ENCODE data around the gene MRFAP1L1.

Gene MRFAP1L1

DNA sequence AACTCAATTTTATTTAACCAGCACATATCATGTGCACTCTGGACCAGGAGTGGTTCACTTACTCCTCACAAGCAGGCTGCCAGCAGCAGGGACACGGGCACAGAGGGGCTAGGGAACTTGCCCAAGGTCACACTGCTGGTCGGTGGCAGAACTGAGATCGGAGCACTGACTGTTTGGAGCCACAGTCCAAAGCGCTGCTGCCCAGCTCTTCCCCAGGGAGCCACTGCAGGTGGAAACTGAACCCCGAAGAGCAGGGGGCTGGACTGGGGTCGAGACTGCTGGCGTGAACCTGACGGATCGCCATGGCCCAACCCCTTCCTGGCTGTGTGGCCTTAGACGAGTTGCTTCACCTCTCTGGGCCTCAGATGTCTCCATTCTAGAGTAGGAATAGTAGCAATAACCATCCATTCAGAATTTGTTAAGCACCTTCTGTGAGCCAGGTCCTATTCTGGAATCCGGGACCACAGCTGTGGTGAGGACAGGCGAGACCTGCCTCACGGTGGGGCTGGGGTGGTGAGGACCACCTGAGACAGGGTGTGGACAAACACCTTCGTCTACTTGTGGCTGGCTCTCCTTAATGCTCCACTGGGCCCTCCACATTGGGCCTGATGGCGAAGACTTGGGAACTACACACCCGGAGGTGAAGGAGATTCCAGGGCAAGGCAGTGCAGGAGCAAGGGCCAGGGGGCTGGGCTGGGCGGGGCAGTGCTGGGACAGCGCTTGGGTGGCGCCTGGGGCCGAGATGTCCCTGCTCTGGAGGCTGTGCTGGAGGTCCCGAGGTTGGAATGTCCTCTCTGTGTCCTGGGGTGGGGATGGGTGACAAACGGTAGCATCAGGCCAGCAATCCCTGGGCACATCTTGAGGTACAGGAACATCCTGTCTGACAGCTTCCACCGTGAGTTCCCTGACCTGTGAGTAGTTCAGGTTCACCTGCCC lies 40.9 kb upstream of the MRFAP1L1 start:
- Histone ChIP-seq H3K36me3 (ENCODE audit: control insufficient read depth in 1 of 2, insufficient read depth in 2 of 2, low read length in 2 of 2) (no peaks in the 10 kb centered on the region), H3K27me3 (ENCODE audit: control insufficient read depth in 1 of 2, insufficient read depth in 2 of 2, low read length in 2 of 2) (no peaks in the 10 kb centered on the region), H3K27ac (ENCODE audit: low read depth, low read length) (no peak overlapping the region), H3K9me3 (ENCODE audit: control insufficient read depth in 1 of 2, low read length in 2 of 2) (no peaks in the 10 kb centered on the region), H3K9ac (ENCODE audit: low read depth in 1 of 2, low read length in 2 of 2) (peak overlapping the region; percentile 55 to 77), H3K4me1 (ENCODE audit: control insufficient read depth in 1 of 2, insufficient read depth in 2 of 2, low read length in 2 of 2) (peaks cover 59 to 67% of the 10 kb centered on the region in 2 donors), H3K4me3 (ENCODE audit: low read depth in 1 of 2, low read length in 2 of 2) (no peak overlapping the region)

- Histone ChIP-seq H3K9ac (ENCODE audit: low read depth in 1 of 2, low read length in 2 of 2) (peak overlapping the region; percentile 55 to 77), H3K27ac (ENCODE audit: low read depth, low read length) (peak overlapping the region; percentile 82), H3K27me3 (ENCODE audit: control insufficient read depth in 1 of 2, insufficient read depth in 2 of 2, low read length in 2 of 2) (no peaks in the 10 kb centered on the region), H3K36me3 (ENCODE audit: control insufficient read depth in 1 of 2, insufficient read depth in 2 of 2, low read length in 2 of 2) (no peaks in the 10 kb centered on the region), H3K4me3 (ENCODE audit: low read depth in 1 of 2, low read length in 2 of 2) (peak overlapping the region; percentile 48 to 49), H3K4me1 (ENCODE audit: control insufficient read depth in 1 of 2, insufficient read depth in 2 of 2, low read length in 2 of 2) (peaks cover 59 to 67% of the 10 kb centered on the region in 2 donors), H3K9me3 (ENCODE audit: control insufficient read depth in 1 of 2, low read length in 2 of 2) (no peaks in the 10 kb centered on the region)
Measured at GRCh38 chr4:6749340-6750171, 39.9 kb upstream of the MRFAP1L1 start.

- H3K9ac ChIP-seq (ENCODE audit: low read depth in 1 of 2, low read length in 2 of 2), result peak overlapping the region; percentile 48 to 57
Measured at GRCh38 chr4:6748286-6748685, 38.6 kb upstream of the MRFAP1L1 start.

DNA sequence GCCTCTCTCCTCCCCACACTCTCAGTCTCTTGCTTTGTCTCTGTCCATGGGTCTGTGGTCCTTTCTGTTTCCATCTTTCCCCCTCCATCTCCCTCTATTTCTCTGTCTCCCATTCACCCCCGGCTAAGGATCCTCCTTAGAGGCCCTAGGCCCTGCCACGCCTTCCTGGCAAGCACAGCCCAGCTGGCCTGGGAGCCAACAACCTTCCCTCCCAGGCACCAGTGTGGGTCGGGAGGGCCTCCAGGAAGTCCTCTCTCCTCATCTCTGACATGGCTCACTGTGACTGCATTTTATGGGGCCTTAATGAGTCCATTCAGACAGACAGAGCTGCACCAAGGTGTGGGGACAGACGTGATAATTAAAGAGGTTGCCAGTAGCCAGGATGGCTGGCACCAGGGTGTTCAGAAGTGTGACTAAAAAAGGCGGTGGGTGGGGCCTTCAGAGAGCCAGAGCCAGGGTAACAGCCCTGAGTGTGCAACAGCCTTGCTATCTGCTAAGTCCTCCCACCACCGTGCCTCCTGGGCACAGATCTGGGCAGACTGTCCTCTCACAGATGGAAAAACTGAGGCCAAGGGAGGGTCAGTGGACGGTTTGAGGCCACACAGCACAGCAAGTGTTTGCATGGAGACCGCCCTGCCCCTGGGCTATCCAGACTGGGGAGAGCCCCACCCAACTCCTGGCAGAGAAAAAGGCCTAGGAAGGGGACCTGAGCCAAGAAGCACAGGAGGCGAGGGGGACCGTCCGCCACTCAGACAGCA lies 37.8 kb upstream of the MRFAP1L1 start:
- Histone ChIP-seq H3K27me3 (ENCODE audit: control insufficient read depth in 1 of 2, insufficient read depth in 2 of 2, low read length in 2 of 2) (no peaks in the 10 kb centered on the region), H3K27ac (ENCODE audit: low read depth, low read length) (peak overlapping the region; percentile 76), H3K4me3 (ENCODE audit: low read depth in 1 of 2, low read length in 2 of 2) (peak overlapping the region in 1 of 2 donors; percentile 20), H3K9me3 (ENCODE audit: control insufficient read depth in 1 of 2, low read length in 2 of 2) (no peaks in the 10 kb centered on the region), H3K9ac (ENCODE audit: low read depth in 1 of 2, low read length in 2 of 2) (peak overlapping the region; percentile 48 to 57), H3K4me1 (ENCODE audit: control insufficient read depth in 1 of 2, insufficient read depth in 2 of 2, low read length in 2 of 2) (peaks cover 52 to 58% of the 10 kb centered on the region in 2 donors), H3K36me3 (ENCODE audit: control insufficient read depth in 1 of 2, insufficient read depth in 2 of 2, low read length in 2 of 2) (no peaks in the 10 kb centered on the region)

More at GRCh38 chr4:6748286-6748685, 38.6 kb upstream of the MRFAP1L1 start:
- Histone ChIP-seq H3K4me1 (ENCODE audit: control insufficient read depth in 1 of 2, insufficient read depth in 2 of 2, low read length in 2 of 2) (peaks cover 58 to 66% of the 10 kb centered on the region in 2 donors), H3K4me3 (ENCODE audit: low read depth in 1 of 2, low read length in 2 of 2) (peak overlapping the region in 1 of 2 donors; percentile 20), H3K27me3 (ENCODE audit: control insufficient read depth in 1 of 2, insufficient read depth in 2 of 2, low read length in 2 of 2) (no peaks in the 10 kb centered on the region), H3K9me3 (ENCODE audit: control insufficient read depth in 1 of 2, low read length in 2 of 2) (no peaks in the 10 kb centered on the region), H3K36me3 (ENCODE audit: control insufficient read depth in 1 of 2, insufficient read depth in 2 of 2, low read length in 2 of 2) (no peaks in the 10 kb centered on the region), H3K27ac (ENCODE audit: low read depth, low read length) (peak overlapping the region; percentile 76)

- Histone ChIP-seq H3K36me3 (ENCODE audit: control insufficient read depth in 1 of 2, insufficient read depth in 2 of 2, low read length in 2 of 2) (no peaks in the 10 kb centered on the region), H3K4me3 (ENCODE audit: low read depth in 1 of 2, low read length in 2 of 2) (no peak overlapping the region), H3K27me3 (ENCODE audit: control insufficient read depth in 1 of 2, insufficient read depth in 2 of 2, low read length in 2 of 2) (no peaks in the 10 kb centered on the region), H3K4me1 (ENCODE audit: control insufficient read depth in 1 of 2, insufficient read depth in 2 of 2, low read length in 2 of 2) (peaks cover 47 to 52% of the 10 kb centered on the region in 2 donors), H3K9ac (ENCODE audit: low read depth in 1 of 2, low read length in 2 of 2) (peak overlapping the region in 1 of 2 donors; percentile 22), H3K9me3 (ENCODE audit: control insufficient read depth in 1 of 2, low read length in 2 of 2) (no peaks in the 10 kb centered on the region), H3K27ac (ENCODE audit: low read depth, low read length) (peak overlapping the region; percentile 15)
Measured at GRCh38 chr4:6746721-6747293, 37.1 kb upstream of the MRFAP1L1 start.

DNA sequence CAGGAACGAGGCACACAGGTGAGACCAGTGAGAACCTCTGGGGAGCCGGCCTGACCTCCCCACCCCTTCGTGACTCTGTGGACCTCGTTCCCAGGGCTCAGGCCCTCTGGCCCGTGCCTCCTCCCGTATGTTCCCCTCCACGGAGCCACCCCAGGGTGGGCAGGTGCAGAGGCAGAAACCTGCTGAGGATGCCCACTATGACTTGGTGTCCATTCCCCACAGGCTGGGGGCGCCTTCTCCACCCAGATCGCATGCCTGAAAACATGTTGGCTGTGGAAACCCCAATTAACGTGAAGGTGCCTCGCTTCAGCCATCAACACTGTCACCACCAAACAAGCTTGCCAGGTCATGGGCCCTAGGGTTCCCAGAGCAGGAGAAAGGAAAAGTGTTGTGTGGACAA lies 33.3 kb upstream of the MRFAP1L1 start:
- Histone ChIP-seq H3K9me3 (ENCODE audit: control insufficient read depth in 1 of 2, low read length in 2 of 2) (no peaks in the 10 kb centered on the region), H3K9ac (ENCODE audit: low read depth in 1 of 2, low read length in 2 of 2) (no peak overlapping the region)

DNA sequence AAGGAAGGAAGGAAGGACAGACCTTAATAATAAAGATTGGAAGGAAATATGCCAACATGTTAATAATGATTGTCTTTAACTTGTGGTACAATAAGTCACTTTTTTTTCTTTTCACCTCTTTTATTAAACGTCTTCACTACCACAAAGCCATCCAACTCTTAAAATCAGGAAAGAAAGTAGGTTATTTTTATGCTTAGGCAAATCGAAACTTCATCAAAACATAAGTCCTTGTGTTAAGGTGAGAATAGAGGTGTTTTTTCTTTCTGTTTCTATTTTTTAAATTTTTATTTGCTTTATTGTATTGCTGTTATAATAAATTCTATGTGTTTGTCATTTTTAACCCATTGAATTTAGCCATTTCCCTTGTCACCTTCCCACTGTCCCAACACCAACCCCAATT lies 32.8 kb upstream of the MRFAP1L1 start:
- Histone ChIP-seq H3K27me3 (ENCODE audit: control insufficient read depth in 1 of 2, insufficient read depth in 2 of 2, low read length in 2 of 2) (no peaks in the 10 kb centered on the region), H3K9me3 (ENCODE audit: control insufficient read depth in 1 of 2, low read length in 2 of 2) (no peaks in the 10 kb centered on the region), H3K36me3 (ENCODE audit: control insufficient read depth in 1 of 2, insufficient read depth in 2 of 2, low read length in 2 of 2) (no peaks in the 10 kb centered on the region)

More for the DNA sequence above, 33.3 kb upstream of the MRFAP1L1 start:
- Histone ChIP-seq H3K4me1 (ENCODE audit: control insufficient read depth in 1 of 2, insufficient read depth in 2 of 2, low read length in 2 of 2) (peaks cover 11 to 14% of the 10 kb centered on the region in 2 donors), H3K27ac (ENCODE audit: low read depth, low read length) (no peak overlapping the region), H3K36me3 (ENCODE audit: control insufficient read depth in 1 of 2, insufficient read depth in 2 of 2, low read length in 2 of 2) (no peaks in the 10 kb centered on the region), H3K4me3 (ENCODE audit: low read depth in 1 of 2, low read length in 2 of 2) (no peak overlapping the region), H3K27me3 (ENCODE audit: control insufficient read depth in 1 of 2, insufficient read depth in 2 of 2, low read length in 2 of 2) (no peaks in the 10 kb centered on the region)

GRCh38 chr4:6740347-6740746 lies 30.7 kb upstream of the MRFAP1L1 start:
- Histone ChIP-seq H3K9ac (ENCODE audit: low read depth in 1 of 2, low read length in 2 of 2) (no peak overlapping the region), H3K27ac (ENCODE audit: low read depth, low read length) (no peak overlapping the region), H3K36me3 (ENCODE audit: control insufficient read depth in 1 of 2, insufficient read depth in 2 of 2, low read length in 2 of 2) (no peaks in the 10 kb centered on the region), H3K4me1 (ENCODE audit: control insufficient read depth in 1 of 2, insufficient read depth in 2 of 2, low read length in 2 of 2) (no peaks in the 10 kb centered on the region), H3K4me3 (ENCODE audit: low read depth in 1 of 2, low read length in 2 of 2) (no peak overlapping the region), H3K27me3 (ENCODE audit: control insufficient read depth in 1 of 2, insufficient read depth in 2 of 2, low read length in 2 of 2) (no peaks in the 10 kb centered on the region), H3K9me3 (ENCODE audit: control insufficient read depth in 1 of 2, low read length in 2 of 2) (no peaks in the 10 kb centered on the region)

More for the DNA sequence above, 32.8 kb upstream of the MRFAP1L1 start:
- Histone ChIP-seq H3K4me3 (ENCODE audit: low read depth in 1 of 2, low read length in 2 of 2) (no peak overlapping the region), H3K9ac (ENCODE audit: low read depth in 1 of 2, low read length in 2 of 2) (no peak overlapping the region), H3K4me1 (ENCODE audit: control insufficient read depth in 1 of 2, insufficient read depth in 2 of 2, low read length in 2 of 2) (peaks cover 7 to 9% of the 10 kb centered on the region in 2 donors), H3K27ac (ENCODE audit: low read depth, low read length) (no peak overlapping the region)

GRCh38 chr4:6739920-6740319 lies 30.3 kb upstream of the MRFAP1L1 start:
- H3K4me1 ChIP-seq (ENCODE audit: control insufficient read depth in 1 of 2, insufficient read depth in 2 of 2, low read length in 2 of 2), result no peaks in the 10 kb centered on the region
- no peaks in the 10 kb centered on the region for H3K27me3 ChIP-seq (ENCODE audit: control insufficient read depth in 1 of 2, insufficient read depth in 2 of 2, low read length in 2 of 2)
- H3K9ac ChIP-seq (ENCODE audit: low read depth in 1 of 2, low read length in 2 of 2), result no peak overlapping the region
- no peaks in the 10 kb centered on the region for H3K36me3 ChIP-seq (ENCODE audit: control insufficient read depth in 1 of 2, insufficient read depth in 2 of 2, low read length in 2 of 2)
- no peaks in the 10 kb centered on the region for H3K9me3 ChIP-seq (ENCODE audit: control insufficient read depth in 1 of 2, low read length in 2 of 2)
- H3K27ac ChIP-seq (ENCODE audit: low read depth, low read length), result no peak overlapping the region
- H3K4me3 ChIP-seq (ENCODE audit: low read depth in 1 of 2, low read length in 2 of 2), result no peak overlapping the region
